Astrocyte (in vitro differentiated cells and primary cell): ENCODE results near the gene INAFM1. TPM values are rescaled to one million over a fixed set of nuclear protein-coding genes. Genes with fewer than 3 reads are reported as not detected.
A peak's percentile ranks its signal among the peaks of the same experiment; 100 is the strongest.

Experiments used
- DNase-seq: peaks from one replicate; pipeline ENCODE4 v3.0.0-alpha.2; 2010; ENCODE audit warnings: low read depth
- FAIRE-seq: peaks from 2 replicates; lab custom pipeline; 2011; peaks lifted over from hg19 to GRCh38; lab: Jason Lieb, UNC
- H2AFZ ChIP-seq: 2 replicates; pipeline ENCODE4 v1.6.0; 2012; ENCODE audit warnings: low read depth, low read length, inconsistent platforms
- H3K27ac ChIP-seq: 2 replicates; pipeline ENCODE4 v1.5.1; 2011; ENCODE audit warnings: low read depth, low read length, inconsistent platforms
- H3K27me3 ChIP-seq: 2 replicates; pipeline ENCODE4 v1.6.0; 2011; ENCODE audit warnings: low read length, inconsistent platforms; ENCODE audit not compliant: insufficient read depth
- H3K36me3 ChIP-seq: 2 replicates; pipeline ENCODE4 v1.5.1; 2011; ENCODE audit warnings: low read length, inconsistent platforms; ENCODE audit not compliant: insufficient read depth
- H3K4me1 ChIP-seq: 2 replicates; pipeline ENCODE4 v1.5.1; 2011; ENCODE audit warnings: low read length, inconsistent platforms; ENCODE audit not compliant: insufficient read depth
- H3K4me2 ChIP-seq: 2 replicates; pipeline ENCODE4 v1.6.0; 2012; ENCODE audit warnings: low read length, inconsistent platforms
- H3K4me3 ChIP-seq: 2 replicates; pipeline ENCODE4 v1.5.1; 2011; ENCODE audit warnings: low read depth, mild to moderate bottlenecking, low read length, inconsistent platforms; ENCODE audit not compliant: insufficient read depth
- H3K79me2 ChIP-seq: 2 replicates; pipeline ENCODE4 v1.6.0; 2012; ENCODE audit warnings: mild to moderate bottlenecking, low read length, inconsistent platforms; ENCODE audit not compliant: insufficient read depth
- H3K9ac ChIP-seq: 2 replicates; pipeline ENCODE4 v1.6.0; 2012; ENCODE audit warnings: mild to moderate bottlenecking, low read length, inconsistent platforms
- H3K9me3 ChIP-seq: 2 replicates; pipeline ENCODE4 v1.5.1; 2012; ENCODE audit warnings: low read depth, mild to moderate bottlenecking, low read length, inconsistent platforms; ENCODE audit not compliant: insufficient read depth
- H4K20me1 ChIP-seq: 2 replicates; pipeline ENCODE4 v1.6.0; 2012; ENCODE audit warnings: low read length, inconsistent platforms; ENCODE audit not compliant: insufficient read depth
- H3K27ac Mint-ChIP-seq: one replicate; pipeline ENCODE4 v1.8.0; 2021; ENCODE audit warnings: mild to moderate bottlenecking, mixed read lengths; ENCODE audit not compliant: unreplicated experiment
- H3K27me3 Mint-ChIP-seq: one replicate; pipeline ENCODE4 v1.8.0; 2021; ENCODE audit warnings: low read depth, mixed read lengths; ENCODE audit not compliant: unreplicated experiment
- H3K36me3 Mint-ChIP-seq: one replicate; pipeline ENCODE4 v1.8.0; 2021; ENCODE audit warnings: low read depth, mixed read lengths; ENCODE audit not compliant: unreplicated experiment
- H3K4me1 Mint-ChIP-seq: one replicate; pipeline ENCODE4 v1.8.0; 2021; ENCODE audit warnings: low read depth, mixed read lengths; ENCODE audit not compliant: unreplicated experiment
- H3K4me3 Mint-ChIP-seq: one replicate; pipeline ENCODE4 v1.8.0; 2021; ENCODE audit warnings: mild to moderate bottlenecking, moderate library complexity, mixed read lengths; ENCODE audit not compliant: unreplicated experiment
- H3K9me3 Mint-ChIP-seq: one replicate; pipeline ENCODE4 v1.8.0; 2021; ENCODE audit warnings: mild to moderate bottlenecking, mixed read lengths; ENCODE audit not compliant: unreplicated experiment
- CTCF ChIP-seq: IDR thresholded peaks from 2 replicates; pipeline ENCODE4 v1.5.1; 2011; ENCODE audit warnings: low read depth, mild to moderate bottlenecking, inconsistent platforms, low read length, moderate library complexity; ENCODE audit not compliant: insufficient read depth
- EZH2 ChIP-seq: IDR thresholded peaks from 2 replicates; pipeline ENCODE4 v1.6.1; 2012; ENCODE audit warnings: mild to moderate bottlenecking, low read length, inconsistent platforms; ENCODE audit not compliant: insufficient read depth
- total RNA-seq: library from RNA; stranded (reverse); gene quantifications from 2 replicates; pipeline ENCODE4 v1.2.1, GENCODE V29; 2021

INAFM1 gene
- total RNA-seq, 1 donor from 2014 or later: 23.6 TPM

GRCh38 chr19:47229676-47230053 is 45.0 kb upstream of the INAFM1 start:
- Mint-ChIP-seq H3K36me3 (peaks cover 2% of the 10 kb centered on the region), H3K9me3 (no peaks in the 10 kb centered on the region), H3K27ac (no peak overlapping the region), H3K27me3 (no peaks in the 10 kb centered on the region), H3K4me1 (peaks cover 20% of the 10 kb centered on the region), H3K4me3 (no peak overlapping the region)
- H2AFZ ChIP-seq: no peak overlapping the region
- peaks cover 55% of the 10 kb centered on the region for H3K4me1 ChIP-seq
- DNase-seq (peak; percentile 44), FAIRE-seq (no peak)
- peak overlapping the region; percentile 95 for H3K9ac ChIP-seq
- no peaks in the 10 kb centered on the region for H3K9me3 ChIP-seq
- TF ChIP-seq CTCF (no peak), EZH2 (no peak)
- peak overlapping the region; percentile 53 for H3K27ac ChIP-seq
- H3K4me3 ChIP-seq: peak overlapping the region; percentile 89
- peaks cover 43% of the 10 kb centered on the region for H3K79me2 ChIP-seq
- no peaks in the 10 kb centered on the region for H3K36me3 ChIP-seq
- peak overlapping the region; percentile 100 for H3K4me2 ChIP-seq
- peaks cover 20% of the 10 kb centered on the region for H4K20me1 ChIP-seq
- H3K27me3 ChIP-seq: no peaks in the 10 kb centered on the region

- Mint-ChIP-seq H3K9me3 (peaks cover under 1% of the 10 kb centered on the region), H3K36me3 (peaks cover 2% of the 10 kb centered on the region), H3K4me1 (peaks cover 19% of the 10 kb centered on the region), H3K4me3 (peak overlapping the region; percentile 61), H3K27ac (no peak overlapping the region), H3K27me3 (no peaks in the 10 kb centered on the region)
- FAIRE-seq (no peak), DNase-seq (peak; percentile 10)
- Histone ChIP-seq H3K4me2 (peak overlapping the region; percentile 100), H3K79me2 (peaks cover 43% of the 10 kb centered on the region), H3K27me3 (no peaks in the 10 kb centered on the region), H3K4me3 (peak overlapping the region; percentile 89), H3K9me3 (no peaks in the 10 kb centered on the region), H3K27ac (peak overlapping the region; percentile 62), H4K20me1 (peaks cover 20% of the 10 kb centered on the region), H3K9ac (peak overlapping the region; percentile 95), H2AFZ (no peak overlapping the region), H3K36me3 (no peaks in the 10 kb centered on the region), H3K4me1 (peaks cover 54% of the 10 kb centered on the region)
- TF ChIP-seq CTCF: peak; percentile 16
- TF ChIP-seq EZH2: no peak
Observed at GRCh38 chr19:47230054-47230920, 44.4 kb upstream of the INAFM1 start.

- peak within 1 kb of the TSS; percentile 84 for H3K4me3 Mint-ChIP-seq
- Histone ChIP-seq H3K4me1 (peaks cover 49% of the 10 kb centered on the region), H2AFZ (peak within 1 kb of the TSS; percentile 80), H3K27ac (peak within 1 kb of the TSS; percentile 94), H3K4me2 (peak within 1 kb of the TSS; percentile 100), H3K9me3 (no peaks in the 10 kb centered on the region), H3K4me3 (peak within 1 kb of the TSS; percentile 89), H4K20me1 (peaks cover 20% of the 10 kb centered on the region), H3K36me3 (no peaks in the 10 kb centered on the region), H3K79me2 (peaks cover 43% of the 10 kb centered on the region), H3K9ac (peak within 1 kb of the TSS; percentile 95), H3K27me3 (no peaks in the 10 kb centered on the region)
- TF ChIP-seq CTCF: no peak
- no peak for TF ChIP-seq EZH2
- no peak for FAIRE-seq
- peaks cover 14% of the 10 kb centered on the region for H3K4me1 Mint-ChIP-seq
- peak within 1 kb of the TSS; percentile 97 for H3K27ac Mint-ChIP-seq
- H3K27me3 Mint-ChIP-seq: no peaks in the 10 kb centered on the region
- H3K9me3 Mint-ChIP-seq: peaks cover 2% of the 10 kb centered on the region
- peaks cover 2% of the 10 kb centered on the region for H3K36me3 Mint-ChIP-seq
- DNase-seq: no peak
Observed at GRCh38 chr19:47230921-47231214, 43.8 kb upstream of the INAFM1 start, which contains the start of gene BBC3. Gene BBC3, minus strand, starts transcription at chr19:47231199. Its CDS starts 2,768 bp downstream, at chr19:47228431.
